A549 (cell line): ENCODE results near the gene MR1. TPM values are rescaled to one million over a fixed set of nuclear protein-coding genes. Genes with fewer than 3 reads are reported as not detected.

Experiments used
- ATAC-seq, 2 experiments: fragments of 200-7000 bp in 1 of 2; fragments of >200 bp in 1 of 2; cut with Nextera tagmentation in 1 of 2; cut with Tn5 transposase in 1 of 2; 3 replicates each; pipeline versions ENCODE4 v1.8.0 to v1.9.1; 2018 to 2020; ENCODE audit warnings: mild to moderate bottlenecking in 1 of 2, moderate library complexity in 1 of 2
- CTCF ChIA-PET: fragments of 300-600 bp; sonication (Branson Sonifier 250); formaldehyde crosslinking; extraction: SDS; loops from one replicate; lab custom pipeline; 2021; ENCODE audit warnings: antibody characterized with exemption, inconsistent platforms; lab: Yijun Ruan, JAX
- POLR2A ChIA-PET: fragments of 350-600 bp; formaldehyde crosslinking; extraction: SDS; loops from one replicate; lab custom pipeline; 2021; ENCODE audit warnings: antibody characterized with exemption, inconsistent platforms; lab: Yijun Ruan, JAX
- DNase-seq, 2 experiments: peaks; one replicate each; pipeline versions ENCODE4 v3.0.0 to v3.0.0-alpha.2; 2011 to 2016; ENCODE audit warnings: low read depth in 1 of 2, low spot score in 1 of 2
- FAIRE-seq: peaks from 2 replicates; lab custom pipeline; 2011; peaks lifted over from hg19 to GRCh38; lab: Jason Lieb, UNC
- H3K27ac ChIP-seq, 2 experiments: fragments of >200 bp; sonication (Bioruptor Twin); formaldehyde crosslinking; 3 replicates each; pipeline ENCODE4 v1.5.1; 2016 to 2017
- H3K4me1 ChIP-seq: fragments of >200 bp; sonication (Bioruptor Twin); formaldehyde crosslinking; 3 replicates; pipeline ENCODE4 v1.6.1; 2016
- H3K4me2 ChIP-seq: fragments of >200 bp; sonication (Bioruptor Twin); formaldehyde crosslinking; 3 replicates; pipeline ENCODE4 v1.6.1; 2016
- H3K4me3 ChIP-seq: fragments of >200 bp; sonication (Bioruptor Twin); formaldehyde crosslinking; 3 replicates; pipeline ENCODE4 v1.5.1; 2016
- H3K9me3 ChIP-seq: fragments of >200 bp; sonication (Bioruptor Twin); formaldehyde crosslinking; 3 replicates; pipeline ENCODE4 v1.6.1; 2016
- CBX2 ChIP-seq: fragments of 200-600 bp; sonication (generic); IDR thresholded peaks from 2 replicates; pipeline ENCODE4 v1.6.1; 2016; ENCODE audit warnings: low read depth, mild to moderate bottlenecking, borderline replicate concordance
- CHD2 ChIP-seq: fragments of 150-350 bp; IDR thresholded peaks from 2 replicates; pipeline ENCODE4 v1.6.1; 2014; ENCODE audit warnings: low read length; ENCODE audit not compliant: partially characterized antibody
- EP300 ChIP-seq, 2 experiments: fragments of >200 bp; sonication (Bioruptor Twin); formaldehyde crosslinking; IDR thresholded peaks; 2 replicates in 1 of 2; 3 replicates in 1 of 2; pipeline ENCODE4 v1.6.1; 2016 to 2017
- FOXS1 ChIP-seq: fragments of 250-450 bp; sonication (Bioruptor Pico); IDR thresholded peaks from 2 replicates; pipeline ENCODE4 v1.5.0; 2020; ENCODE audit warnings: mild to moderate bottlenecking, moderate library complexity
- GATA3 ChIP-seq: IDR thresholded peaks from 2 replicates; pipeline ENCODE4 v1.6.1; 2012; ENCODE audit warnings: borderline replicate concordance
- KDM1A ChIP-seq: fragments of 200-600 bp; sonication (generic); IDR thresholded peaks from 2 replicates; pipeline ENCODE4 v1.6.1; 2016; ENCODE audit warnings: low read depth, mild to moderate bottlenecking
- NPAS2 ChIP-seq: fragments of 250-450 bp; sonication (Bioruptor Pico); IDR thresholded peaks from 2 replicates; pipeline ENCODE4 v1.8.0; 2022; ENCODE audit warnings: mild to moderate bottlenecking, moderate library complexity, borderline replicate concordance
- PHF8 ChIP-seq: fragments of 200-600 bp; sonication (generic); IDR thresholded peaks from 2 replicates; pipeline ENCODE4 v1.6.1; 2016; ENCODE audit warnings: low read depth, mild to moderate bottlenecking, antibody characterized with exemption, moderate library complexity, borderline replicate concordance
- POLR2A ChIP-seq: IDR thresholded peaks from 2 replicates; pipeline ENCODE4 v1.6.1; 2012; ENCODE audit warnings: mild to moderate bottlenecking, low read length
- POLR2AphosphoS2 ChIP-seq: conservative IDR thresholded peaks from 2 replicates; pipeline ENCODE4 v1.6.1; 2012; ENCODE audit warnings: low read length, improper control_type of control experiment, inconsistent platforms
- RFX5 ChIP-seq: fragments of 450-650 bp; IDR thresholded peaks from 2 replicates; pipeline ENCODE4 v1.7.1; 2014; ENCODE audit warnings: antibody characterized with exemption, mild to moderate bottlenecking, moderate library complexity
- SREBF2 ChIP-seq: fragments of 450-650 bp; IDR thresholded peaks from 2 replicates; pipeline ENCODE4 v1.6.1; 2014; ENCODE audit warnings: mild to moderate bottlenecking, moderate library complexity
- TP53 ChIP-seq: fragments of 250-450 bp; sonication (Bioruptor Pico); IDR thresholded peaks from 2 replicates; pipeline ENCODE4 v1.5.0; 2021; ENCODE audit warnings: mild to moderate bottlenecking, moderate library complexity
- ZNF302 ChIP-seq: fragments of 250-450 bp; sonication (Bioruptor Pico); IDR thresholded peaks from 2 replicates; pipeline ENCODE4 v1.9.0; 2021; ENCODE audit warnings: inconsistent platforms, mild to moderate bottlenecking, moderate library complexity
- ZSCAN20 ChIP-seq: fragments of 250-450 bp; sonication (Bioruptor Pico); IDR thresholded peaks from 2 replicates; pipeline ENCODE4 v1.8.0; 2022; ENCODE audit warnings: mild to moderate bottlenecking, moderate library complexity
- WGBS: methylation state at CpG from one replicate; pipeline ENCODE4 v1.1.6; 2017; ENCODE audit errors: missing lambda C conversion rate; 5-methylcytosine and 5-hydroxymethylcytosine counted together
- polyA plus RNA-seq, 4 experiments: library from polyadenylated mRNA; depleted of rRNA in 3 of 4; stranded (reverse); fragments of >200 nt; fragmentation: RNase III in 1 of 4; extraction: RNeasy Plus Mini Kit Qiagen cat#74134 plus additional on column Dnase treatment in 1 of 4; gene quantifications; 2 replicates in 3 of 4; 3 replicates in 1 of 4; pipeline ENCODE4 v1.2.3, GENCODE V29; 2011 to 2017
- TF ChIP-seq, protein P1 (sequence below): fragments of >200 bp; sonication (Bioruptor Twin); formaldehyde crosslinking; IDR thresholded peaks from 2 replicates; pipeline ENCODE4 v1.6.1; 2016
- TF ChIP-seq, protein P2 (sequence below): fragments of 250-450 bp; sonication (Bioruptor Pico); IDR thresholded peaks from 2 replicates; pipeline ENCODE4 v1.5.0; 2020; ENCODE audit warnings: low read depth, mild to moderate bottlenecking, moderate library complexity
- TF ChIP-seq, protein P3 (sequence below): fragments of >200 bp; sonication (Bioruptor Twin); formaldehyde crosslinking; IDR thresholded peaks from 3 replicates; pipeline ENCODE4 v1.5.1; 2016
- TF ChIP-seq, protein P4 (sequence below): IDR thresholded peaks from 2 replicates; pipeline ENCODE4 v1.6.1; 2012
- TF ChIP-seq, protein P5 (sequence below): fragments of 450-650 bp; IDR thresholded peaks from 2 replicates; pipeline ENCODE4 v1.6.1; 2014; ENCODE audit warnings: antibody characterized with exemption
- TF ChIP-seq, protein P6 (sequence below): IDR thresholded peaks from 2 replicates; pipeline ENCODE4 v1.6.1; 2012
- TF ChIP-seq, protein P7 (sequence below): fragments of 250-450 bp; sonication (Bioruptor Pico); IDR thresholded peaks from 2 replicates; pipeline ENCODE4 v1.5.0; 2021; ENCODE audit warnings: mild to moderate bottlenecking, moderate library complexity, borderline replicate concordance

MR1 gene
- polyA plus RNA-seq, 2 of the 4 experiments (the other 2 are of a cell fraction): 8.3 to 17.2 TPM

DNA sequence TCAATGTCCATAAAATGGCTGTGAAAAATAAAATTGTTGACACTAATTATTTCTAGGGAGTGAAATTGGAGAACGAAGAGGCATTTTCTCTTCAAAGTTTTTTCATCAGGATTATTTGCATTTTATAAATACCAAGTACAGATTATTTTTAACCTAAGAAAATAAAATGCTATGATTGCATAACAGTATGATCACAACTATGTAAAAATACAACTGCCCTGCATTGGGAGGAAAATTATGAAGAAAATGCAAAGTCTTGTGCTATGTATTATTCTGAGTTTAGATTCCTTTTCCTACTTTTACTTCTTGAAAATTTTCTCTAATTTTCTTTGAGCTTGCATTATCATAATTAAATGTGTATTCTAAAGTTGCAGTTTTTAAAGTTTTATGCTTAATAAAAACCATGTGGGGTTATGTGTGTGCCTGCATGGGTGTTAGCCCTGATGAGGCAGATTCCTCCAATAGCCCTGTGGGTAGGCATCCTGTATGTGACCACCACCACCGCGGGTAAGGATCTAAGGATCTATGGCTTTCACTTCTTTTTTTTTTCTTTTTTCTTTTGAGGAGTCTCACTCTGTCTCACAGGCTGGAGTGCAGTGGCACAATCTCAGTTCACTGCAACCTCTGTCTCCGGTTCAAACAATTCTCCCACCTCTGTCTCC, 35.8 kb upstream of the MR1 start:
- Histone ChIP-seq H3K4me2 (no peak overlapping the region), H3K9me3 (no peaks in the 10 kb centered on the region)
- POLR2A ChIA-PET: no interaction called here
- TF ChIP-seq POLR2A: no peak
- TF ChIP-seq ZNF302 (CRISPR knock-in tag): no peak
- no peak for TF ChIP-seq EP300 (IDR thresholded peaks at IDR 0.05)
- no peak for TF ChIP-seq GATA3
- TF ChIP-seq, protein P1, sequence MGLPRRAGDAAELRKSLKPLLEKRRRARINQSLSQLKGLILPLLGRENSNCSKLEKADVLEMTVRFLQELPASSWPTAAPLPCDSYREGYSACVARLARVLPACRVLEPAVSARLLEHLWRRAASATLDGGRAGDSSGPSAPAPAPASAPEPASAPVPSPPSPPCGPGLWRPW: no peak
- TF ChIP-seq CBX2: no peak
- TF ChIP-seq KDM1A: no peak
- TF ChIP-seq, protein P2, sequence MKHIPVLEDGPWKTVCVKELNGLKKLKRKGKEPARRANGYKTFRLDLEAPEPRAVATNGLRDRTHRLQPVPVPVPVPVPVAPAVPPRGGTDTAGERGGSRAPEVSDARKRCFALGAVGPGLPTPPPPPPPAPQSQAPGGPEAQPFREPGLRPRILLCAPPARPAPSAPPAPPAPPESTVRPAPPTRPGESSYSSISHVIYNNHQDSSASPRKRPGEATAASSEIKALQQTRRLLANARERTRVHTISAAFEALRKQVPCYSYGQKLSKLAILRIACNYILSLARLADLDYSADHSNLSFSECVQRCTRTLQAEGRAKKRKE (CRISPR knock-in tag): no peak
- TF ChIP-seq RFX5: no peak
- no peak for TF ChIP-seq CHD2
- TF ChIP-seq, all 56 proteins: peak for 0
- ATAC-seq: no peak
- Histone ChIP-seq H3K4me1 (no peaks in the 10 kb centered on the region), H3K4me3 (no peak overlapping the region), H3K27ac (no peak overlapping the region)
- CTCF ChIA-PET: interaction anchor here (1.2 to 4.7 kb wide), 3 partner anchors 8 to 144 kb away, joined by 3 to 19 read pairs (median 3); no protein-coding TSS in a partner anchor
- WGBS: 98% methylated on average over 4 of the region's 4 CpGs
- no peak for FAIRE-seq
- DNase-seq: no peak

DNA sequence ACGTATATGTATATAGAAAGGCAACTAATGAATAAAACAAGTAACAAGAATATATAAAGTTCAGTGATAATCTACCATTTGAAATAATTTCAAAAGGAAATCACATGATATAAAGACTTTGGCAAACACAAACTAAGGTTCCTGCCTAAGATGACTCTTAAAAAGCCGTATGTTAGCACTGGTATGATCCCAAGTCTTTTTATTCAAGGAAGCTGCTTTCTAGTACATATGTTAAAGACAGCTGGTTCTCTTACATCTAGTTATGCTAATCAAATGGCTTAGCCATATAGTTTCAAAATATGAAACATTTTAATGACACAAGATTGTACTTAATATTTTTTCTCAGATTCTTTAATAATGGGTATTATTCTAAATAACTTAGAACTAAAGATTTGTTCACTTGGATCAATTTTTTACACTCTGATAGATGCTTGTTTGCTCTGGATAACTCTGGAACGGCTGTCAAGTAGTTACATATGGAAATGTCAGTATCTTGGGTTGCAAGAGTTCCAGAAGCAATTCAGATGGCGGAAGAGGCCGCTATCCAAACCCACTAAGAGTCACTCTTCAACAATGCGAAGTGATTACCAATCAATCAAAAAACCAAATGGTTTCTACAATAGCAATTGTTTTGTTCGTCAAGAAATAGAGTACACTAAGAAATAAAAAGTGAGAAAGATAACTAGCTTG, 32.5 kb upstream of the MR1 start:
- H3K27ac ChIP-seq: no peak overlapping the region
- H3K9me3 ChIP-seq: no peaks in the 10 kb centered on the region
- ATAC-seq (no peak), DNase-seq (no peak), FAIRE-seq (no peak)
- 92% methylated on average over 7 of the region's 7 CpGs for WGBS
- ChIA-PET CTCF (interaction anchor here (1.4 to 4.7 kb wide), 2 partner anchors 43 to 141 kb away, joined by 3 to 19 read pairs; no protein-coding TSS in a partner anchor), POLR2A (no interaction called here)
- TF ChIP-seq SREBF2 (no peak), POLR2AphosphoS2 (no peak), PHF8 (no peak), TP53 (no peak), FOXS1 (CRISPR knock-in tag) (no peak), ZSCAN20 (CRISPR knock-in tag) (no peak), NPAS2 (CRISPR knock-in tag) (no peak)
- TF ChIP-seq, protein P3, sequence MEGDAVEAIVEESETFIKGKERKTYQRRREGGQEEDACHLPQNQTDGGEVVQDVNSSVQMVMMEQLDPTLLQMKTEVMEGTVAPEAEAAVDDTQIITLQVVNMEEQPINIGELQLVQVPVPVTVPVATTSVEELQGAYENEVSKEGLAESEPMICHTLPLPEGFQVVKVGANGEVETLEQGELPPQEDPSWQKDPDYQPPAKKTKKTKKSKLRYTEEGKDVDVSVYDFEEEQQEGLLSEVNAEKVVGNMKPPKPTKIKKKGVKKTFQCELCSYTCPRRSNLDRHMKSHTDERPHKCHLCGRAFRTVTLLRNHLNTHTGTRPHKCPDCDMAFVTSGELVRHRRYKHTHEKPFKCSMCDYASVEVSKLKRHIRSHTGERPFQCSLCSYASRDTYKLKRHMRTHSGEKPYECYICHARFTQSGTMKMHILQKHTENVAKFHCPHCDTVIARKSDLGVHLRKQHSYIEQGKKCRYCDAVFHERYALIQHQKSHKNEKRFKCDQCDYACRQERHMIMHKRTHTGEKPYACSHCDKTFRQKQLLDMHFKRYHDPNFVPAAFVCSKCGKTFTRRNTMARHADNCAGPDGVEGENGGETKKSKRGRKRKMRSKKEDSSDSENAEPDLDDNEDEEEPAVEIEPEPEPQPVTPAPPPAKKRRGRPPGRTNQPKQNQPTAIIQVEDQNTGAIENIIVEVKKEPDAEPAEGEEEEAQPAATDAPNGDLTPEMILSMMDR: no peak
- TF ChIP-seq, protein P4, sequence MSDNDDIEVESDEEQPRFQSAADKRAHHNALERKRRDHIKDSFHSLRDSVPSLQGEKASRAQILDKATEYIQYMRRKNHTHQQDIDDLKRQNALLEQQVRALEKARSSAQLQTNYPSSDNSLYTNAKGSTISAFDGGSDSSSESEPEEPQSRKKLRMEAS: no peak
- TF ChIP-seq, protein P5, sequence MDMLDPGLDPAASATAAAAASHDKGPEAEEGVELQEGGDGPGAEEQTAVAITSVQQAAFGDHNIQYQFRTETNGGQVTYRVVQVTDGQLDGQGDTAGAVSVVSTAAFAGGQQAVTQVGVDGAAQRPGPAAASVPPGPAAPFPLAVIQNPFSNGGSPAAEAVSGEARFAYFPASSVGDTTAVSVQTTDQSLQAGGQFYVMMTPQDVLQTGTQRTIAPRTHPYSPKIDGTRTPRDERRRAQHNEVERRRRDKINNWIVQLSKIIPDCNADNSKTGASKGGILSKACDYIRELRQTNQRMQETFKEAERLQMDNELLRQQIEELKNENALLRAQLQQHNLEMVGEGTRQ: no peak
- TF ChIP-seq, protein P6, sequence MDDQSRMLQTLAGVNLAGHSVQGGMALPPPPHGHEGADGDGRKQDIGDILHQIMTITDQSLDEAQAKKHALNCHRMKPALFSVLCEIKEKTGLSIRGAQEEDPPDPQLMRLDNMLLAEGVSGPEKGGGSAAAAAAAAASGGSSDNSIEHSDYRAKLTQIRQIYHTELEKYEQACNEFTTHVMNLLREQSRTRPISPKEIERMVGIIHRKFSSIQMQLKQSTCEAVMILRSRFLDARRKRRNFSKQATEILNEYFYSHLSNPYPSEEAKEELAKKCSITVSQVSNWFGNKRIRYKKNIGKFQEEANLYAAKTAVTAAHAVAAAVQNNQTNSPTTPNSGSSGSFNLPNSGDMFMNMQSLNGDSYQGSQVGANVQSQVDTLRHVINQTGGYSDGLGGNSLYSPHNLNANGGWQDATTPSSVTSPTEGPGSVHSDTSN: no peak
- TF ChIP-seq, protein P7, sequence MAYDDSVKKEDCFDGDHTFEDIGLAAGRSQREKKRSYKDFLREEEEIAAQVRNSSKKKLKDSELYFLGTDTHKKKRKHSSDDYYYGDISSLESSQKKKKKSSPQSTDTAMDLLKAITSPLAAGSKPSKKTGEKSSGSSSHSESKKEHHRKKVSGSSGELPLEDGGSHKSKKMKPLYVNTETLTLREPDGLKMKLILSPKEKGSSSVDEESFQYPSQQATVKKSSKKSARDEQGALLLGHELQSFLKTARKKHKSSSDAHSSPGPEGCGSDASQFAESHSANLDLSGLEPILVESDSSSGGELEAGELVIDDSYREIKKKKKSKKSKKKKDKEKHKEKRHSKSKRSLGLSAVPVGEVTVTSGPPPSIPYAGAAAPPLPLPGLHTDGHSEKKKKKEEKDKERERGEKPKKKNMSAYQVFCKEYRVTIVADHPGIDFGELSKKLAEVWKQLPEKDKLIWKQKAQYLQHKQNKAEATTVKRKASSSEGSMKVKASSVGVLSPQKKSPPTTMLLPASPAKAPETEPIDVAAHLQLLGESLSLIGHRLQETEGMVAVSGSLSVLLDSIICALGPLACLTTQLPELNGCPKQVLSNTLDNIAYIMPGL (CRISPR knock-in tag): no peak
- H3K4me3 ChIP-seq: no peak overlapping the region
- H3K4me1 ChIP-seq: no peaks in the 10 kb centered on the region
- no peak overlapping the region for H3K4me2 ChIP-seq
